Measurements from ENCODE around the gene TJP3. TPM values are rescaled to one million over a fixed set of nuclear protein-coding genes. Genes with fewer than 3 reads are reported as not detected.

TJP3 gene
- total and polyA plus RNA-seq, 9 donors: 0.18 to 24.4 (median 2.8) TPM; not detected in 2

DNA sequence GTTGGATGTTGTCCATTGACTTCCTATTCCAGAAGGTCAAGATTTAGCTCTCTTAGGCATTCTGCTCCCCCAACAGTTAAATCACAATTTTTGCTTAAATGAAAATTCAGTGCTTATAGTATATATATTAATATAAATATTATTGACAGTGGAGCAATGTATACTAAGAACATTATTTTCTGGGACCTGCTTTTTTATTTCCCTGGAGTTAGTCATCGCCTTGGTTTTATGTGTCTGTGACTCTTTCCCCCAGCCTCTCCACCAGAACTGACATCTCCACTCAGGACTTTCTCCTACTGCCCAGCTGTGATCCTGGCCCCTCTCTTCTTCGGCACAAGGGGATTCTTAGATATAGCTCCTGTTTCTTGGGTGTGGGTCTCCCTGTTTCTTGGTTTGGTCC lies 88.2 kb downstream of the TJP3 start:
- no peak for DNase-seq
- H3K36me3 ChIP-seq: no peaks in the 10 kb centered on the region
- H3K4me1 ChIP-seq (ENCODE audit: insufficient read depth): no peaks in the 10 kb centered on the region
- H3K4me3 ChIP-seq: no peak overlapping the region
- TF ChIP-seq, protein P1, sequence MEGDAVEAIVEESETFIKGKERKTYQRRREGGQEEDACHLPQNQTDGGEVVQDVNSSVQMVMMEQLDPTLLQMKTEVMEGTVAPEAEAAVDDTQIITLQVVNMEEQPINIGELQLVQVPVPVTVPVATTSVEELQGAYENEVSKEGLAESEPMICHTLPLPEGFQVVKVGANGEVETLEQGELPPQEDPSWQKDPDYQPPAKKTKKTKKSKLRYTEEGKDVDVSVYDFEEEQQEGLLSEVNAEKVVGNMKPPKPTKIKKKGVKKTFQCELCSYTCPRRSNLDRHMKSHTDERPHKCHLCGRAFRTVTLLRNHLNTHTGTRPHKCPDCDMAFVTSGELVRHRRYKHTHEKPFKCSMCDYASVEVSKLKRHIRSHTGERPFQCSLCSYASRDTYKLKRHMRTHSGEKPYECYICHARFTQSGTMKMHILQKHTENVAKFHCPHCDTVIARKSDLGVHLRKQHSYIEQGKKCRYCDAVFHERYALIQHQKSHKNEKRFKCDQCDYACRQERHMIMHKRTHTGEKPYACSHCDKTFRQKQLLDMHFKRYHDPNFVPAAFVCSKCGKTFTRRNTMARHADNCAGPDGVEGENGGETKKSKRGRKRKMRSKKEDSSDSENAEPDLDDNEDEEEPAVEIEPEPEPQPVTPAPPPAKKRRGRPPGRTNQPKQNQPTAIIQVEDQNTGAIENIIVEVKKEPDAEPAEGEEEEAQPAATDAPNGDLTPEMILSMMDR (IDR thresholded peaks at IDR 0.05): no peak
- TF ChIP-seq EP300 (IDR thresholded peaks at IDR 0.05) (no peak), POLR2A (IDR thresholded peaks at IDR 0.05) (no peak)
- intact Hi-C loops (cut with DNase I): no loop called here
- 89 to 95% (median 95%) methylated on average over 2 of the region's 2 CpGs for WGBS, 3 donors
- no peak overlapping the region for H3K27ac ChIP-seq
- peaks cover 0 to 3% of the 10 kb centered on the region in 2 donors for H3K9me3 ChIP-seq
- H3K27me3 ChIP-seq: no peaks in the 10 kb centered on the region

DNA sequence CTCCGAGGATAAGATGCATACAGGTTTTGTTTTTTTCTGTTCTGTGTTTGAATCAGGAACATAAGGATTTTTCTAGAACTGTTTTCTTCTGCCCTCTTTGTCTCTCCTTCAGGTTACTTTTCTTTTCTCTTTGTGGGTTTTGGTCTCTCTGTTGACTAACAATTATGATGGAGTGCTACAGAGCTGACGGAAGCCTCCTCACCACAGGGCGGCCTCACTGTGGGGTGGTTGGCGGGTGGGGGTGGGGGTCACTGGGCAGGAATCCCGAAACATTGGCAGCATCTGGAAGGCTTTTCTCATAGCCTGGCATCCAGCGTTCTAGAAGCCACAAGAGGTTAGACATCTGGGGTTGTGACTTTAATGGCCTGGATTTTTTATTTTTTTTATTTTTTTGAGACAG lies 90.0 kb downstream of the TJP3 start:
- H3K36me3 ChIP-seq: no peaks in the 10 kb centered on the region
- WGBS, 3 donors: 66 to 71% (median 71%) methylated on average over 6 of the region's 6 CpGs
- H3K4me3 ChIP-seq: no peak overlapping the region
- intact Hi-C loops (cut with DNase I): no loop called here
- no peak for DNase-seq
- TF ChIP-seq POLR2A (IDR thresholded peaks at IDR 0.05): no peak
- TF ChIP-seq, protein P1 (IDR thresholded peaks at IDR 0.05): no peak
- no peak for TF ChIP-seq EP300 (IDR thresholded peaks at IDR 0.05)
- peaks cover 1% of the 10 kb centered on the region for H3K4me1 ChIP-seq (ENCODE audit: insufficient read depth)
- no peaks in the 10 kb centered on the region for H3K27me3 ChIP-seq
- H3K9me3 ChIP-seq: peaks cover 0 to 3% of the 10 kb centered on the region in 2 donors
- H3K27ac ChIP-seq: no peak overlapping the region

Small RNA genes within 50 kb of the gene (small RNA-seq; reads per million reads assigned to genes)
- not detected for gene AC005777.1

Other genes starting within 250 kb of the TJP3 start
- 1 to 10 TPM in 2 of 7 donors, under 1 TPM in 2, not detected in 3; 0.30 to 2.6 (median 1.5) TPM for gene SMIM24, start 227.9 kb upstream of the TJP3 start, total RNA-seq
- gene SMIM24, start 227.9 kb upstream of the TJP3 start, polyA plus RNA-seq: 1 to 10 TPM in 1 of 2 donors, under 1 TPM in 1; 0.10 to 1.2 TPM
- under 1 TPM in 1 of 7 donors, not detected in 6; 0.92 TPM for gene SMIM44, start 224.9 kb upstream of the TJP3 start, total RNA-seq
- not detected for gene SMIM44, start 224.9 kb upstream of the TJP3 start, polyA plus RNA-seq
- 10 to 100 TPM in 3 of 7 donors, 1 to 10 TPM in 4; 7.1 to 14.5 (median 8.0) TPM for gene DOHH, start 207.7 kb upstream of the TJP3 start, total RNA-seq
- 1 to 10 TPM in 1 of 2 donors, not detected in 1; 9.1 TPM for gene DOHH, start 207.7 kb upstream of the TJP3 start, polyA plus RNA-seq
- 10 to 100 TPM; 20.6 to 54.9 (median 49.3) TPM for gene FZR1, start 202.1 kb upstream of the TJP3 start, total RNA-seq
- 10 to 100 TPM in 1 of 2 donors, 1 to 10 TPM in 1; 3.9 to 33.5 TPM for gene FZR1, start 202.1 kb upstream of the TJP3 start, polyA plus RNA-seq
- gene TEKTIP1, start 169.2 kb upstream of the TJP3 start, total RNA-seq: 1 to 10 TPM in 6 of 7 donors, not detected in 1; 1.2 to 5.6 (median 3.8) TPM
- under 1 TPM in 1 of 2 donors, not detected in 1; 0.54 TPM for gene TEKTIP1, start 169.2 kb upstream of the TJP3 start, polyA plus RNA-seq
- gene MFSD12, start 150.8 kb upstream of the TJP3 start, total RNA-seq: 100 to 1,000 TPM in 1 of 7 donors, 10 to 100 TPM in 6; 19.2 to 104 (median 36.9) TPM
- gene MFSD12, start 150.8 kb upstream of the TJP3 start, polyA plus RNA-seq: 10 to 100 TPM; 17.4 to 21.1 TPM
- gene HMG20B, start 135.4 kb upstream of the TJP3 start, total RNA-seq: 100 to 1,000 TPM in 1 of 7 donors, 10 to 100 TPM in 6; 44.5 to 109 (median 60.3) TPM
- gene HMG20B, start 135.4 kb upstream of the TJP3 start, polyA plus RNA-seq: 10 to 100 TPM; 33.2 to 71.0 TPM
- under 1 TPM; 0.11 to 0.66 (median 0.35) TPM for gene GIPC3, start 122.9 kb upstream of the TJP3 start, total RNA-seq
- 1 to 10 TPM in 1 of 2 donors, under 1 TPM in 1; 0.52 to 3.3 TPM for gene GIPC3, start 122.9 kb upstream of the TJP3 start, polyA plus RNA-seq
- gene TBXA2R, start 101.5 kb upstream of the TJP3 start, total RNA-seq: 1 to 10 TPM; 1.1 to 3.7 (median 1.8) TPM
- 1 to 10 TPM; 1.3 to 1.5 TPM for gene TBXA2R, start 101.5 kb upstream of the TJP3 start, polyA plus RNA-seq
- gene CACTIN, start 81.6 kb upstream of the TJP3 start, total RNA-seq: 10 to 100 TPM; 19.2 to 39.1 (median 34.3) TPM
- gene CACTIN, start 81.6 kb upstream of the TJP3 start, polyA plus RNA-seq: 10 to 100 TPM in 1 of 2 donors, 1 to 10 TPM in 1; 2.7 to 28.8 TPM
- 10 to 100 TPM; 11.3 to 41.7 (median 32.9) TPM for gene PIP5K1C, start 7.9 kb upstream of the TJP3 start, total RNA-seq
- gene PIP5K1C, start 7.9 kb upstream of the TJP3 start, polyA plus RNA-seq: 10 to 100 TPM in 1 of 2 donors, 1 to 10 TPM in 1; 6.0 to 23.3 TPM
- 10 to 100 TPM; 18.1 to 25.4 (median 21.5) TPM for gene APBA3, start 53.3 kb downstream of the TJP3 start, total RNA-seq
- gene APBA3, start 53.3 kb downstream of the TJP3 start, polyA plus RNA-seq: 10 to 100 TPM in 1 of 2 donors, under 1 TPM in 1; 0.88 to 19.9 TPM
- 100 to 1,000 TPM in 2 of 7 donors, 10 to 100 TPM in 5; 42.4 to 113 (median 64.4) TPM for gene MRPL54, start 54.3 kb downstream of the TJP3 start, total RNA-seq
- 10 to 100 TPM; 14.5 to 80.8 TPM for gene MRPL54, start 54.3 kb downstream of the TJP3 start, polyA plus RNA-seq
- under 1 TPM in 1 of 7 donors, not detected in 6; 0.13 TPM for gene RAX2, start 63.8 kb downstream of the TJP3 start, total RNA-seq
- gene RAX2, start 63.8 kb downstream of the TJP3 start, polyA plus RNA-seq: under 1 TPM in 1 of 2 donors, not detected in 1; 0.13 TPM
- 1 to 10 TPM in 3 of 7 donors, under 1 TPM in 4; 0.40 to 1.4 (median 0.98) TPM for gene MATK, start 78.0 kb downstream of the TJP3 start, total RNA-seq
- under 1 TPM; 0.25 to 0.44 TPM for gene MATK, start 78.0 kb downstream of the TJP3 start, polyA plus RNA-seq
- under 1 TPM in 5 of 7 donors, not detected in 2; 0.05 to 0.25 (median 0.11) TPM for gene ZFR2, start 160.7 kb downstream of the TJP3 start, total RNA-seq
- under 1 TPM in 1 of 2 donors, not detected in 1; 0.17 TPM for gene ZFR2, start 160.7 kb downstream of the TJP3 start, polyA plus RNA-seq
- under 1 TPM in 1 of 7 donors, not detected in 6; 0.31 TPM for gene ATCAY, start 172.3 kb downstream of the TJP3 start, total RNA-seq
- not detected for gene ATCAY, start 172.3 kb downstream of the TJP3 start, polyA plus RNA-seq
- gene NMRK2, start 224.7 kb downstream of the TJP3 start, total RNA-seq: under 1 TPM in 3 of 7 donors, not detected in 4; 0.26 to 0.40 (median 0.40) TPM
- gene NMRK2, start 224.7 kb downstream of the TJP3 start, polyA plus RNA-seq: under 1 TPM in 1 of 2 donors, not detected in 1; 0.93 TPM